Prostate gland (tissue), 2 donors: ENCODE measurements around the gene EPB41L4A.

Experiments
- POLR2A ChIP-seq: fragments of 450-650 bp; IDR thresholded peaks from one replicate; pipeline ENCODE4 v1.6.1; 2016; ENCODE audit warnings: antibody characterized with exemption, mild to moderate bottlenecking
- POLR2AphosphoS5 ChIP-seq: sonication (generic); formaldehyde crosslinking; IDR thresholded peaks from one replicate; pipeline ENCODE4 v1.6.1; 2017; ENCODE audit warnings: antibody characterized with exemption
- TF ChIP-seq, protein P1 (sequence below), 4 experiments: fragments of 200-600 bp in 2 of 4; fragments of 450-650 bp in 2 of 4; sonication (generic) in 2 of 4; IDR thresholded peaks; 1 replicate in 3 of 4; 2 replicates in 1 of 4; pipeline ENCODE4 v1.5.1; 2016 to 2019; ENCODE audit warnings: antibody characterized with exemption in 4 of 4, mild to moderate bottlenecking in 2 of 4, moderate library complexity in 2 of 4

DNA sequence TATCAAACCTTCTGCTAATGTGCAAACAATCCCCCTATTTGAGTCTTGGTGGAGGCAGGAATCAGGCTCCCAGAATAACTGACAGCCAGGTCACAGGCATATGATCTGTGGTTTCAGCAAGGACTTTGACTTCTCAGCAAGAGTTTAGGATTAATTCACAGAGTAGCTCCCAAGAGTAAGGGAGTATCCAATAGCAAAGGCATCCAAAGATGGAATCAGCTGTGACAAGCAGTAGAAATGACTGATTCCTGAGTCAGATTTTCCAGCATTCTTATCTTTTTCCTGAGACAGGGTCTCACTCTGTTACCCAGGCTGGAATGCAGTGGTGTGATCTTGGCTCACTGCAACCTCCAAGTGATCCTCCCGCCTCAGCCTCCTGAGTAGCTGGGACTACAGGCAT lies 108.3 kb downstream of the EPB41L4A start:
- TF ChIP-seq POLR2AphosphoS5, result no peak
- TF ChIP-seq, protein P1, sequence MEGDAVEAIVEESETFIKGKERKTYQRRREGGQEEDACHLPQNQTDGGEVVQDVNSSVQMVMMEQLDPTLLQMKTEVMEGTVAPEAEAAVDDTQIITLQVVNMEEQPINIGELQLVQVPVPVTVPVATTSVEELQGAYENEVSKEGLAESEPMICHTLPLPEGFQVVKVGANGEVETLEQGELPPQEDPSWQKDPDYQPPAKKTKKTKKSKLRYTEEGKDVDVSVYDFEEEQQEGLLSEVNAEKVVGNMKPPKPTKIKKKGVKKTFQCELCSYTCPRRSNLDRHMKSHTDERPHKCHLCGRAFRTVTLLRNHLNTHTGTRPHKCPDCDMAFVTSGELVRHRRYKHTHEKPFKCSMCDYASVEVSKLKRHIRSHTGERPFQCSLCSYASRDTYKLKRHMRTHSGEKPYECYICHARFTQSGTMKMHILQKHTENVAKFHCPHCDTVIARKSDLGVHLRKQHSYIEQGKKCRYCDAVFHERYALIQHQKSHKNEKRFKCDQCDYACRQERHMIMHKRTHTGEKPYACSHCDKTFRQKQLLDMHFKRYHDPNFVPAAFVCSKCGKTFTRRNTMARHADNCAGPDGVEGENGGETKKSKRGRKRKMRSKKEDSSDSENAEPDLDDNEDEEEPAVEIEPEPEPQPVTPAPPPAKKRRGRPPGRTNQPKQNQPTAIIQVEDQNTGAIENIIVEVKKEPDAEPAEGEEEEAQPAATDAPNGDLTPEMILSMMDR (IDR thresholded peaks at IDR 0.05), result no peak
- no peak for TF ChIP-seq POLR2A
